DOHH2 (cell line): ENCODE results near the gene MFAP5.

Source experiments
- EZH2phosphoT487 ChIP-seq: fragments of 200-600 bp; sonication (generic); IDR thresholded peaks from 2 replicates; pipeline ENCODE4 v1.6.1; 2017; ENCODE audit warnings: borderline replicate concordance, mild to moderate bottlenecking, antibody characterized with exemption, low read length, moderate library complexity, mixed read lengths
- TF ChIP-seq, protein P1 (sequence below): fragments of 200-600 bp; sonication (generic); IDR thresholded peaks from one replicate; pipeline ENCODE4 v1.5.1; 2014; ENCODE audit warnings: antibody characterized with exemption, mild to moderate bottlenecking, low read depth, low read length; ENCODE audit not compliant: poor library complexity, severe bottlenecking

DNA sequence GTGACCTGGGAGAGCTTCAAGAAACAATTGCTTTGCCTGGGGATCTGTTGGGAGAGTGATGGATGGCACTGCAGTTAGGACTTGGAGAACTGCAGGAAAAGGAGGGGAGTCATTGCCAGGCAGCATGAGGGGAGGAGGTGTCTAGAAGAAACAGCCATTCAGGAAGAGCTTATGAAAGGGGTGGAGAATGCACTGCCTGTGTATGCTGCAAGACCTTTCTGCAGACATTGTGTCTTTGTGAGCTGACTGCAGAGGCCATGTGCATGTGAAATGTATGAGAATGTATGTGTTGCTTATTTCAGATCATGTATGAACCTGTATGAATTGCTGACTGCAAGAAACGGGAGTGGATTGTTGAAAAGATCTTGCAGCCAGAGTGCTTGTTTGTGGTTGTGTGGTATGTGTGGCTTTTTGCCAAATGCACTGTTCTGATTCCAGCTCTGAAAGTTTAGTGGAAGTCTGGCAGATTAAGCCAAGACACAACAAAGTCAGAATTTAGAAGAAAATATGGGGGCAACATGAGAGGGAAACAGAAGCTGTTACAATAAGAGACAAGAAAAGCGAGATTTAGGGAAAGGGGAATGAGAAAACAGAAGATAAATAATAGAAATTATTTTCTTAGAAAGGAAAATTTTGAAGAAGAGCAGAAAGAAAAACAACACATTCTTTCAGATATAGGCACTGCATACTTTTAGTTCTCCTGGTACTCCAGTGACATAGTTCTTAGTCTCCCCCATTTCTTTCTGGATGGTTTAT lies 25.4 kb upstream of the MFAP5 start:
- no peak for TF ChIP-seq EZH2phosphoT487
- TF ChIP-seq, protein P1, sequence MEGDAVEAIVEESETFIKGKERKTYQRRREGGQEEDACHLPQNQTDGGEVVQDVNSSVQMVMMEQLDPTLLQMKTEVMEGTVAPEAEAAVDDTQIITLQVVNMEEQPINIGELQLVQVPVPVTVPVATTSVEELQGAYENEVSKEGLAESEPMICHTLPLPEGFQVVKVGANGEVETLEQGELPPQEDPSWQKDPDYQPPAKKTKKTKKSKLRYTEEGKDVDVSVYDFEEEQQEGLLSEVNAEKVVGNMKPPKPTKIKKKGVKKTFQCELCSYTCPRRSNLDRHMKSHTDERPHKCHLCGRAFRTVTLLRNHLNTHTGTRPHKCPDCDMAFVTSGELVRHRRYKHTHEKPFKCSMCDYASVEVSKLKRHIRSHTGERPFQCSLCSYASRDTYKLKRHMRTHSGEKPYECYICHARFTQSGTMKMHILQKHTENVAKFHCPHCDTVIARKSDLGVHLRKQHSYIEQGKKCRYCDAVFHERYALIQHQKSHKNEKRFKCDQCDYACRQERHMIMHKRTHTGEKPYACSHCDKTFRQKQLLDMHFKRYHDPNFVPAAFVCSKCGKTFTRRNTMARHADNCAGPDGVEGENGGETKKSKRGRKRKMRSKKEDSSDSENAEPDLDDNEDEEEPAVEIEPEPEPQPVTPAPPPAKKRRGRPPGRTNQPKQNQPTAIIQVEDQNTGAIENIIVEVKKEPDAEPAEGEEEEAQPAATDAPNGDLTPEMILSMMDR = no peak
